A549 (cell line): Measurements from ENCODE around the gene ERMAP. TPM values are rescaled to one million over a fixed set of nuclear protein-coding genes. Genes with fewer than 3 reads are reported as not detected.
A peak's percentile ranks its signal among the peaks of the same experiment; 100 is the strongest.
"Not testable (repeated sequence)": the region's sequence is repeated elsewhere in the genome, so short reads cannot be mapped to it uniquely, and the experiment has no call there.

Experiments used
- ATAC-seq, 2 experiments: fragments of 200-7000 bp in 1 of 2; fragments of >200 bp in 1 of 2; cut with Nextera tagmentation in 1 of 2; cut with Tn5 transposase in 1 of 2; 3 replicates each; pipeline versions ENCODE4 v1.8.0 to v1.9.1; 2018 to 2020; ENCODE audit warnings: mild to moderate bottlenecking in 1 of 2, moderate library complexity in 1 of 2
- CTCF ChIA-PET: fragments of 300-600 bp; sonication (Branson Sonifier 250); formaldehyde crosslinking; extraction: SDS; loops from one replicate; lab custom pipeline; 2021; ENCODE audit warnings: antibody characterized with exemption, inconsistent platforms; lab: Yijun Ruan, JAX
- POLR2A ChIA-PET: fragments of 350-600 bp; formaldehyde crosslinking; extraction: SDS; loops from one replicate; lab custom pipeline; 2021; ENCODE audit warnings: antibody characterized with exemption, inconsistent platforms; lab: Yijun Ruan, JAX
- DNase-seq, 2 experiments: peaks; one replicate each; pipeline versions ENCODE4 v3.0.0 to v3.0.0-alpha.2; 2011 to 2016; ENCODE audit warnings: low read depth in 1 of 2, low spot score in 1 of 2
- FAIRE-seq: peaks from 2 replicates; lab custom pipeline; 2011; peaks lifted over from hg19 to GRCh38; lab: Jason Lieb, UNC
- H3K27ac ChIP-seq, 2 experiments: fragments of >200 bp; sonication (Bioruptor Twin); formaldehyde crosslinking; 3 replicates each; pipeline ENCODE4 v1.5.1; 2016 to 2017
- H3K4me1 ChIP-seq: fragments of >200 bp; sonication (Bioruptor Twin); formaldehyde crosslinking; 3 replicates; pipeline ENCODE4 v1.6.1; 2016
- H3K4me2 ChIP-seq: fragments of >200 bp; sonication (Bioruptor Twin); formaldehyde crosslinking; 3 replicates; pipeline ENCODE4 v1.6.1; 2016
- H3K4me3 ChIP-seq: fragments of >200 bp; sonication (Bioruptor Twin); formaldehyde crosslinking; 3 replicates; pipeline ENCODE4 v1.5.1; 2016
- H3K9me3 ChIP-seq: fragments of >200 bp; sonication (Bioruptor Twin); formaldehyde crosslinking; 3 replicates; pipeline ENCODE4 v1.6.1; 2016
- CTCF ChIP-seq: fragments of >200 bp; sonication (Bioruptor Twin); formaldehyde crosslinking; IDR thresholded peaks from 3 replicates; pipeline ENCODE4 v1.5.1; 2016
- EHMT2 ChIP-seq: fragments of 200-600 bp; sonication (generic); IDR thresholded peaks from 2 replicates; pipeline ENCODE4 v1.6.1; 2016; ENCODE audit warnings: antibody characterized with exemption, low read depth, mild to moderate bottlenecking, moderate library complexity
- EP300 ChIP-seq, 2 experiments: fragments of >200 bp; sonication (Bioruptor Twin); formaldehyde crosslinking; IDR thresholded peaks; 2 replicates in 1 of 2; 3 replicates in 1 of 2; pipeline ENCODE4 v1.6.1; 2016 to 2017
- FOSL2 ChIP-seq, 2 experiments: fragments of 450-650 bp in 1 of 2; fragments of >200 bp in 1 of 2; sonication (Bioruptor Twin) in 1 of 2; formaldehyde crosslinking; IDR thresholded peaks; 2 replicates each; pipeline versions ENCODE4 v1.5.0 to v1.6.1; 2016 to 2020; ENCODE audit warnings: mild to moderate bottlenecking in 1 of 2, moderate library complexity in 1 of 2
- GATA3 ChIP-seq: IDR thresholded peaks from 2 replicates; pipeline ENCODE4 v1.6.1; 2012; ENCODE audit warnings: borderline replicate concordance
- HDAC2 ChIP-seq: fragments of 200-600 bp; sonication (generic); IDR thresholded peaks from 2 replicates; pipeline ENCODE4 v1.6.1; 2016
- HOXB13 ChIP-seq: fragments of 250-450 bp; sonication (Bioruptor Pico); IDR thresholded peaks from 2 replicates; pipeline ENCODE4 v1.5.0; 2020; ENCODE audit warnings: low read depth, mild to moderate bottlenecking, moderate library complexity
- HOXB5 ChIP-seq: fragments of 250-450 bp; sonication (Bioruptor Pico); IDR thresholded peaks from 2 replicates; pipeline ENCODE4 v1.5.0; 2020; ENCODE audit warnings: mild to moderate bottlenecking, moderate library complexity
- JUN ChIP-seq, 2 experiments: fragments of >200 bp; sonication (Bioruptor Twin); formaldehyde crosslinking; IDR thresholded peaks; 2 replicates in 1 of 2; 3 replicates in 1 of 2; pipeline ENCODE4 v1.6.1; 2016 to 2017
- KDM1A ChIP-seq: fragments of 200-600 bp; sonication (generic); IDR thresholded peaks from 2 replicates; pipeline ENCODE4 v1.6.1; 2016; ENCODE audit warnings: low read depth, mild to moderate bottlenecking
- POLR2A ChIP-seq: IDR thresholded peaks from 2 replicates; pipeline ENCODE4 v1.6.1; 2012; ENCODE audit warnings: mild to moderate bottlenecking, low read length
- POLR2AphosphoS2 ChIP-seq: conservative IDR thresholded peaks from 2 replicates; pipeline ENCODE4 v1.6.1; 2012; ENCODE audit warnings: low read length, improper control_type of control experiment, inconsistent platforms
- SMC3 ChIP-seq: fragments of >200 bp; sonication (Bioruptor Twin); formaldehyde crosslinking; IDR thresholded peaks from 3 replicates; pipeline ENCODE4 v1.6.1; 2018; ENCODE audit warnings: inconsistent platforms
- SREBF2 ChIP-seq: fragments of 450-650 bp; IDR thresholded peaks from 2 replicates; pipeline ENCODE4 v1.6.1; 2014; ENCODE audit warnings: mild to moderate bottlenecking, moderate library complexity
- USF2 ChIP-seq: fragments of 450-650 bp; IDR thresholded peaks from 2 replicates; pipeline ENCODE4 v1.6.1; 2014; ENCODE audit warnings: antibody characterized with exemption
- WGBS: methylation state at CpG from one replicate; pipeline ENCODE4 v1.1.6; 2017; ENCODE audit errors: missing lambda C conversion rate; 5-methylcytosine and 5-hydroxymethylcytosine counted together
- polyA plus RNA-seq, 4 experiments: library from polyadenylated mRNA; depleted of rRNA in 3 of 4; stranded (reverse); fragments of >200 nt; fragmentation: RNase III in 1 of 4; extraction: RNeasy Plus Mini Kit Qiagen cat#74134 plus additional on column Dnase treatment in 1 of 4; gene quantifications; 2 replicates in 3 of 4; 3 replicates in 1 of 4; pipeline ENCODE4 v1.2.3, GENCODE V29; 2011 to 2017
- TF ChIP-seq, protein P1 (sequence below): fragments of 250-450 bp; sonication (Bioruptor Pico); IDR thresholded peaks from 2 replicates; pipeline ENCODE4 v1.5.0; 2021; ENCODE audit warnings: mild to moderate bottlenecking, moderate library complexity, borderline replicate concordance
- TF ChIP-seq, protein P2 (sequence below): fragments of >200 bp; sonication (Bioruptor Twin); formaldehyde crosslinking; IDR thresholded peaks from 3 replicates; pipeline ENCODE4 v1.6.1; 2016

ERMAP gene
- polyA plus RNA-seq, 2 of the 4 experiments (the other 2 are of a cell fraction), result 5.4 to 10.7 TPM

- Histone ChIP-seq H3K4me1 (no peaks in the 10 kb centered on the region), H3K4me3 (no peak overlapping the region), H3K27ac (no peak overlapping the region)
- DNase-seq, result no peak
- CTCF ChIA-PET, result no interaction called here
- TF ChIP-seq, protein P1, sequence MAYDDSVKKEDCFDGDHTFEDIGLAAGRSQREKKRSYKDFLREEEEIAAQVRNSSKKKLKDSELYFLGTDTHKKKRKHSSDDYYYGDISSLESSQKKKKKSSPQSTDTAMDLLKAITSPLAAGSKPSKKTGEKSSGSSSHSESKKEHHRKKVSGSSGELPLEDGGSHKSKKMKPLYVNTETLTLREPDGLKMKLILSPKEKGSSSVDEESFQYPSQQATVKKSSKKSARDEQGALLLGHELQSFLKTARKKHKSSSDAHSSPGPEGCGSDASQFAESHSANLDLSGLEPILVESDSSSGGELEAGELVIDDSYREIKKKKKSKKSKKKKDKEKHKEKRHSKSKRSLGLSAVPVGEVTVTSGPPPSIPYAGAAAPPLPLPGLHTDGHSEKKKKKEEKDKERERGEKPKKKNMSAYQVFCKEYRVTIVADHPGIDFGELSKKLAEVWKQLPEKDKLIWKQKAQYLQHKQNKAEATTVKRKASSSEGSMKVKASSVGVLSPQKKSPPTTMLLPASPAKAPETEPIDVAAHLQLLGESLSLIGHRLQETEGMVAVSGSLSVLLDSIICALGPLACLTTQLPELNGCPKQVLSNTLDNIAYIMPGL, result no peak
- TF ChIP-seq, protein P2, sequence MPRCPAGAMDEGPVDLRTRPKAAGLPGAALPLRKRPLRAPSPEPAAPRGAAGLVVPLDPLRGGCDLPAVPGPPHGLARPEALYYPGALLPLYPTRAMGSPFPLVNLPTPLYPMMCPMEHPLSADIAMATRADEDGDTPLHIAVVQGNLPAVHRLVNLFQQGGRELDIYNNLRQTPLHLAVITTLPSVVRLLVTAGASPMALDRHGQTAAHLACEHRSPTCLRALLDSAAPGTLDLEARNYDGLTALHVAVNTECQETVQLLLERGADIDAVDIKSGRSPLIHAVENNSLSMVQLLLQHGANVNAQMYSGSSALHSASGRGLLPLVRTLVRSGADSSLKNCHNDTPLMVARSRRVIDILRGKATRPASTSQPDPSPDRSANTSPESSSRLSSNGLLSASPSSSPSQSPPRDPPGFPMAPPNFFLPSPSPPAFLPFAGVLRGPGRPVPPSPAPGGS, result no peak
- TF ChIP-seq KDM1A, result no peak
- TF ChIP-seq SMC3, result no peak
- no peak for TF ChIP-seq HOXB13 (CRISPR knock-in tag)
- TF ChIP-seq, all 56 proteins: peak for 0
- POLR2A ChIA-PET, result interaction anchor here (1.2 kb wide), 1 partner anchor 9 kb away, joined by 4 read pairs; no protein-coding TSS in a partner anchor
- ATAC-seq (no peak), FAIRE-seq (no peak)
- Histone ChIP-seq H3K9me3 (no peaks in the 10 kb centered on the region), H3K4me2 (no peak overlapping the region)
Observed at GRCh38 chr1:42807056-42807668, 9.8 kb upstream of the ERMAP start.

DNA sequence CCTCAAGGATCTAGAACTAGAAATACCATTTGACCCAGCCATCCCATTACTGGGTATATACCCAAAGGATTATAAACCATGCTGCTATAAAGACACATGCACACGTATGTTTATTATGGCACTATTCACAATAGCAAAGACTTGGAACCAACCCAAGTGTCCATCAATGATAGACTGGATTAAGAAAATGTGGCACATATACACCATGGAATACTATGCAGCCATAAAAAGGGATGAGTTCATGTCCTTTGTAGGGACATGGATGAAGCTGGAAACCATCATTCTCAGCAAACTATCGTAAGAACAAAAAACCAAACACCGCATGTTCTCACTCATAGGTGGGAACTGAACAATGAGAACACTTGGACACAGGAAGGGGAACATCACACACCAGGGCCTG, 2.1 kb upstream of the ERMAP start:
- H3K4me3 ChIP-seq, POLR2A ChIA-PET, H3K4me2 ChIP-seq, DNase-seq, H3K27ac ChIP-seq, CTCF ChIA-PET, H3K9me3 ChIP-seq, ATAC-seq, FAIRE-seq: not testable (repeated sequence)
- peaks cover 19% of the 10 kb centered on the region; the same call in 2 of the 3 replicates for H3K4me1 ChIP-seq
- WGBS, result 73% methylated on average over 1 of the region's 3 CpGs

GRCh38 chr1:42815941-42816584, 859 bp upstream of the ERMAP start:
- CTCF ChIA-PET, result interaction anchor here (0.6 to 2.0 kb wide), 3 partner anchors 30 to 336 kb away, joined by 4 to 7 read pairs (median 5); partner anchors contain the start of gene ZNF691
- POLR2A ChIA-PET, result interaction anchor here (1.0 to 3.0 kb wide), 3 partner anchors 10 to 49 kb away, joined by 4 to 15 read pairs (median 12); partner anchors contain the start of genes C1orf50, P3H1 and ZNF691
- no peak for DNase-seq
- ATAC-seq, result peak; percentile 6 to 32; a peak in 4 of 6 replicates
- H3K4me3 ChIP-seq, result peak overlapping the region; percentile 52
- H3K4me2 ChIP-seq, result peak overlapping the region; percentile 68
- H3K27ac ChIP-seq, result peak overlapping the region; percentile 97 to 98
- 55% methylated on average over 7 of the region's 7 CpGs for WGBS
- no peak for TF ChIP-seq HOXB5 (CRISPR knock-in tag)
- no peak for TF ChIP-seq POLR2AphosphoS2
- TF ChIP-seq FOSL2 (IDR thresholded peaks at IDR 0.05), result no peak
- no peak for TF ChIP-seq FOSL2 (CRISPR knock-in tag; IDR thresholded peaks at IDR 0.05)
- TF ChIP-seq CTCF, result no peak
- TF ChIP-seq USF2, result no peak
- no peak for TF ChIP-seq JUN (IDR thresholded peaks at IDR 0.05)
- no peak for TF ChIP-seq POLR2A
- TF ChIP-seq SREBF2, result no peak
- TF ChIP-seq GATA3, result no peak
- no peak for TF ChIP-seq EHMT2
- no peak for TF ChIP-seq EP300 (IDR thresholded peaks at IDR 0.05)
- no peak for TF ChIP-seq HDAC2
- H3K4me1 ChIP-seq, result peaks cover 26% of the 10 kb centered on the region; the same call in 2 of the 3 replicates
- H3K9me3 ChIP-seq, result no peaks in the 10 kb centered on the region
- FAIRE-seq, result no peak
